Panc1 (cell line): ENCODE measurements around the gene FBXO15. TPM values are rescaled to one million over a fixed set of nuclear protein-coding genes. Genes with fewer than 3 reads are reported as not detected.

Experiments
- ATAC-seq: fragments of 200-7000 bp; cut with Tn5 transposase; 2 replicates; pipeline ENCODE4 v1.9.1; 2020; ENCODE audit warnings: mild to moderate bottlenecking, moderate library complexity
- BruUV-seq: library from RNA; stranded (reverse); fragments of 400-500 nt; replicated peaks from 2 replicates; lab custom pipeline; 2021; lab: Mats Ljungman, UMichigan
- CTCF ChIA-PET: fragments of 300-600 bp; sonication (Branson Sonifier 250); formaldehyde crosslinking; loops from one replicate; lab custom pipeline; 2022; ENCODE audit warnings: antibody characterized with exemption; lab: Charles Lee
- POLR2A ChIA-PET: fragments of 300-600 bp; sonication (Branson Sonifier 250); formaldehyde crosslinking; loops from one replicate; lab custom pipeline; 2022; ENCODE audit warnings: antibody characterized with exemption; lab: Charles Lee
- DNase-seq: peaks from one replicate; pipeline ENCODE4 v3.0.0-alpha.2; 2010; ENCODE audit warnings: low read depth, low spot score
- H3K27ac ChIP-seq: 2 replicates; pipeline ENCODE4 v1.5.1; 2011; ENCODE audit warnings: mild to moderate bottlenecking, low read length, inconsistent platforms
- H3K27me3 ChIP-seq: fragments of 200-500 bp; sonication (Bioruptor generic); 2 replicates; pipeline ENCODE4 v1.6.0; 2014; ENCODE audit warnings: low read length, inconsistent platforms; ENCODE audit not compliant: control insufficient read depth, insufficient read depth
- H3K36me3 ChIP-seq: fragments of 200-500 bp; sonication (Bioruptor generic); 2 replicates; pipeline ENCODE4 v1.5.1; 2014; ENCODE audit warnings: inconsistent platforms, mild to moderate bottlenecking, low read length, moderate library complexity; ENCODE audit not compliant: control insufficient read depth, insufficient read depth
- H3K4me1 ChIP-seq: 2 replicates; pipeline ENCODE4 v1.5.1; 2011; ENCODE audit warnings: inconsistent platforms, mild to moderate bottlenecking, low read length, moderate library complexity; ENCODE audit not compliant: control insufficient read depth, insufficient read depth
- H3K4me3 ChIP-seq, 2 experiments: 2 replicates each; pipeline ENCODE4 v1.5.1; 2011 to 2012; ENCODE audit warnings: low read depth in 2 of 2, low read length in 2 of 2, mild to moderate bottlenecking in 2 of 2, inconsistent platforms in 1 of 2, moderate library complexity in 1 of 2
- H3K9me3 ChIP-seq: fragments of 200-500 bp; sonication (Bioruptor generic); 2 replicates; pipeline ENCODE4 v1.5.1; 2014; ENCODE audit warnings: low read depth, mild to moderate bottlenecking, inconsistent platforms, low read length, moderate library complexity; ENCODE audit not compliant: control insufficient read depth, insufficient read depth
- CTCF ChIP-seq: fragments of 450-650 bp; IDR thresholded peaks from 2 replicates; pipeline ENCODE4 v1.5.1; 2017; ENCODE audit warnings: mild to moderate bottlenecking
- POLR2AphosphoS5 ChIP-seq: IDR thresholded peaks from 2 replicates; pipeline ENCODE4 v1.6.1; 2012; ENCODE audit warnings: mild to moderate bottlenecking, low read depth, low read length, moderate library complexity
- REST ChIP-seq, 2 experiments: IDR thresholded peaks; 2 replicates each; pipeline ENCODE4 v1.6.1; 2011 to 2012; ENCODE audit warnings: low read depth in 2 of 2, control low read depth in 1 of 2, low read length in 1 of 2, mild to moderate bottlenecking in 1 of 2, moderate library complexity in 1 of 2; ENCODE audit not compliant: insufficient read depth in 1 of 2
- SIN3A ChIP-seq: IDR thresholded peaks from 2 replicates; pipeline ENCODE4 v1.6.1; 2012; ENCODE audit warnings: low read depth, mild to moderate bottlenecking, low read length, moderate library complexity, borderline replicate concordance; ENCODE audit not compliant: insufficient read depth
- TCF7L2 ChIP-seq: IDR thresholded peaks from 2 replicates; pipeline ENCODE4 v1.6.1; 2011; ENCODE audit warnings: mild to moderate bottlenecking, low read depth, low read length, inconsistent platforms
- in situ Hi-C: cut with HindIII; loops from 2 replicates; pipeline ENCODE4 v1.10.0; 2016; ENCODE audit warnings: low sequenced_read_pairs, low pct_unique_long_range_greater_than_20kb
- intact Hi-C: fragments of 100-400 bp; cut with micrococcal nuclease; formaldehyde crosslinking; loops from one replicate; pipeline ENCODE4 v1.10.0; 2022; ENCODE audit not compliant: unreplicated experiment
- total RNA-seq: library from RNA; stranded (reverse); gene quantifications from one replicate; pipeline ENCODE4 v1.2.1, GENCODE V29; 2021; ENCODE audit not compliant: unreplicated experiment

Gene FBXO15
- total RNA-seq, 1 experiment from 2014 or later: 1.9 TPM

- ATAC-seq (no peak), DNase-seq (no peak)
- CTCF ChIA-PET: no interaction called here
- BruUV-seq: no TSS peak
- no peaks in the 10 kb centered on the region for H3K4me1 ChIP-seq
- no peak overlapping the region for H3K27ac ChIP-seq
- TF ChIP-seq POLR2AphosphoS5: no peak
- no peak for TF ChIP-seq SIN3A
- peaks cover 17% of the 10 kb centered on the region; the same call in 1 of the 2 replicates for H3K27me3 ChIP-seq
- no peak overlapping the region for H3K4me3 ChIP-seq
- POLR2A ChIA-PET: no interaction called here
- H3K9me3 ChIP-seq: no peaks in the 10 kb centered on the region
- intact Hi-C loops (no loop called here), in situ Hi-C loops (no loop called here)
- no peaks in the 10 kb centered on the region for H3K36me3 ChIP-seq
Measured at GRCh38 chr18:74141667-74142066, 6.0 kb downstream of the FBXO15 start.

GRCh38 chr18:74140582-74140981 is 7.1 kb downstream of the FBXO15 start:
- ATAC-seq: no peak
- no peak overlapping the region for H3K4me3 ChIP-seq
- TF ChIP-seq CTCF (no peak), TCF7L2 (no peak), SIN3A (no peak), POLR2AphosphoS5 (no peak), REST (IDR thresholded peaks at IDR 0.05; ENCODE audit: insufficient read depth in 1 of 2, low read depth in 2 of 2, low read length in 1 of 2) (no peak)
- H3K27ac ChIP-seq: no peak overlapping the region
- no TSS peak for BruUV-seq
- H3K27me3 ChIP-seq: peaks cover 14% of the 10 kb centered on the region; the same call in 1 of the 2 replicates
- no peak for DNase-seq
- ChIA-PET POLR2A (no interaction called here), CTCF (no interaction called here)
- H3K36me3 ChIP-seq: no peaks in the 10 kb centered on the region
- no peaks in the 10 kb centered on the region for H3K9me3 ChIP-seq
- in situ Hi-C loops (no loop called here), intact Hi-C loops (no loop called here)
- H3K4me1 ChIP-seq: no peaks in the 10 kb centered on the region

- Histone ChIP-seq H3K4me1 (no peaks in the 10 kb centered on the region), H3K27me3 (peaks cover 14% of the 10 kb centered on the region; the same call in 1 of the 2 replicates), H3K36me3 (no peaks in the 10 kb centered on the region), H3K9me3 (no peaks in the 10 kb centered on the region), H3K27ac (no peak overlapping the region), H3K4me3 (no peak overlapping the region)
- ChIA-PET POLR2A (interaction anchor here (0.7 kb wide), 1 partner anchor 9 kb away, joined by 3 read pairs; no protein-coding TSS in a partner anchor), CTCF (interaction anchor here (0.6 kb wide), 1 partner anchor 160 kb away, joined by 4 read pairs; no protein-coding TSS in a partner anchor)
- intact Hi-C loops: no loop called here
- no peak for TF ChIP-seq TCF7L2
- TF ChIP-seq SIN3A: no peak
- TF ChIP-seq REST (IDR thresholded peaks at IDR 0.05; ENCODE audit: insufficient read depth in 1 of 2, low read depth in 2 of 2, low read length in 1 of 2): no peak
- TF ChIP-seq CTCF: no peak
- no peak for TF ChIP-seq POLR2AphosphoS5
- no peak for ATAC-seq
- BruUV-seq: no TSS peak
- no peak for DNase-seq
- in situ Hi-C loops: no loop called here
Measured at GRCh38 chr18:74139888-74140287, 7.7 kb downstream of the FBXO15 start.
